DOHH2 (cell line): Measurements from ENCODE around the gene RASA4B.
"Not testable (repeated sequence)": the region's sequence is repeated elsewhere in the genome, so short reads cannot be mapped to it uniquely, and the experiment has no call there.

Source experiments
- EZH2phosphoT487 ChIP-seq: fragments of 200-600 bp; sonication (generic); IDR thresholded peaks from 2 replicates; pipeline ENCODE4 v1.6.1; 2017; ENCODE audit warnings: borderline replicate concordance, mild to moderate bottlenecking, antibody characterized with exemption, low read length, moderate library complexity, mixed read lengths
- TF ChIP-seq, protein P1 (sequence below): fragments of 200-600 bp; sonication (generic); IDR thresholded peaks from one replicate; pipeline ENCODE4 v1.5.1; 2014; ENCODE audit warnings: antibody characterized with exemption, mild to moderate bottlenecking, low read depth, low read length; ENCODE audit not compliant: poor library complexity, severe bottlenecking

GRCh38 chr7:102510575-102510974 is 7.0 kb downstream of the RASA4B start:
- not testable (repeated sequence) for TF ChIP-seq EZH2phosphoT487
- TF ChIP-seq, protein P1, sequence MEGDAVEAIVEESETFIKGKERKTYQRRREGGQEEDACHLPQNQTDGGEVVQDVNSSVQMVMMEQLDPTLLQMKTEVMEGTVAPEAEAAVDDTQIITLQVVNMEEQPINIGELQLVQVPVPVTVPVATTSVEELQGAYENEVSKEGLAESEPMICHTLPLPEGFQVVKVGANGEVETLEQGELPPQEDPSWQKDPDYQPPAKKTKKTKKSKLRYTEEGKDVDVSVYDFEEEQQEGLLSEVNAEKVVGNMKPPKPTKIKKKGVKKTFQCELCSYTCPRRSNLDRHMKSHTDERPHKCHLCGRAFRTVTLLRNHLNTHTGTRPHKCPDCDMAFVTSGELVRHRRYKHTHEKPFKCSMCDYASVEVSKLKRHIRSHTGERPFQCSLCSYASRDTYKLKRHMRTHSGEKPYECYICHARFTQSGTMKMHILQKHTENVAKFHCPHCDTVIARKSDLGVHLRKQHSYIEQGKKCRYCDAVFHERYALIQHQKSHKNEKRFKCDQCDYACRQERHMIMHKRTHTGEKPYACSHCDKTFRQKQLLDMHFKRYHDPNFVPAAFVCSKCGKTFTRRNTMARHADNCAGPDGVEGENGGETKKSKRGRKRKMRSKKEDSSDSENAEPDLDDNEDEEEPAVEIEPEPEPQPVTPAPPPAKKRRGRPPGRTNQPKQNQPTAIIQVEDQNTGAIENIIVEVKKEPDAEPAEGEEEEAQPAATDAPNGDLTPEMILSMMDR: not testable (repeated sequence)
